Ishikawa (cell line): ENCODE results near the gene PLPPR2.

Experiments
- CEBPB ChIP-seq: IDR thresholded peaks from 2 replicates; pipeline ENCODE4 v1.6.1; 2012
- CREB1 ChIP-seq: IDR thresholded peaks from 2 replicates; pipeline ENCODE4 v1.6.1; 2012; ENCODE audit warnings: low read depth
- EP300 ChIP-seq: IDR thresholded peaks from 2 replicates; pipeline ENCODE4 v1.6.1; 2012; ENCODE audit warnings: borderline replicate concordance
- NFIC ChIP-seq: IDR thresholded peaks from 2 replicates; pipeline ENCODE4 v1.6.1; 2012
- TCF12 ChIP-seq: IDR thresholded peaks from 2 replicates; pipeline ENCODE4 v1.6.1; 2012; ENCODE audit warnings: low read depth
- TEAD4 ChIP-seq: IDR thresholded peaks from 2 replicates; pipeline ENCODE4 v1.6.1; 2012
- YY1 ChIP-seq: IDR thresholded peaks from 2 replicates; pipeline ENCODE4 v1.6.1; 2012; ENCODE audit warnings: low read depth
- TF ChIP-seq, protein P1 (sequence below): IDR thresholded peaks from 2 replicates; pipeline ENCODE4 v1.6.1; 2012

The PLPPR2 gene

DNA sequence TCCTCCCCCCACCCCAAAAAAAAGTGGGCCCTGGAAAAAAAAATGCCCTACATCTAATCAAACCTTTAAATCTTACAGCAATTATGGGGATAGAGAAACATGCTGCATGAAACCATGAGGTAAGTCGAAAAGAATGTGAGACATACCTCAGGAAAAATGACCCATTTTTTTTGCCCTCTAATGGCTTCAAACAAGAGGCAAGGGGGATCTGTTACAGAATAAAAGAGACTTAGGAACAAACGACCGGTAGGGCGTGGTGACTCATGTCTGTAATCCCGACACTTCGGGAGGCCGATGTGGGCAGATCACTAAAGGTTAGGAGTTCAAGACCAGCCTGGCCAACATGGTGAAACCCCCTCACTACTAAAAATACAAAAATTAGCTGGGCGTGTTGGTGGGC is 55.5 kb downstream of the PLPPR2 start:
- TF ChIP-seq YY1 (no peak), TEAD4 (peak; percentile 59), EP300 (peak; percentile 14; the same call in 1 of the 2 replicates)

DNA sequence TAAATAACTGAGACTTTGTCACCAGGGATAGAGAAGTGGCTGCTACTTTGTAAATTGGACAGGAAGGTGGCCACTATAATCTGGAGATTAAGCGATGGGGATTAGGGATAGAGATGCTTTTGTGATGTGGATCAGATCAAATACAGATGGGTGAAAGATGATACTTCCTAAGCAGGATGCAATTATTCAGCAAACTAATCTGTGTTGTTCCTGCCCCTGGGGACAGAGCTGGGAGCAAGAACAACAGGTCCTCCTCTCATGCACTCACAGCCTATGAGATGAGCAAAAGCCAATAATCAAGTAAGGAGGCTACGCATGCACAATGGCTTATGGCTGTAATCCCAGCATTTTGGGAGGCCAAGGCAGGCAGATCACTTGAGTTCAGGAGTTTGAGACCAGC is 59.3 kb downstream of the PLPPR2 start:
- TF ChIP-seq, protein P1, sequence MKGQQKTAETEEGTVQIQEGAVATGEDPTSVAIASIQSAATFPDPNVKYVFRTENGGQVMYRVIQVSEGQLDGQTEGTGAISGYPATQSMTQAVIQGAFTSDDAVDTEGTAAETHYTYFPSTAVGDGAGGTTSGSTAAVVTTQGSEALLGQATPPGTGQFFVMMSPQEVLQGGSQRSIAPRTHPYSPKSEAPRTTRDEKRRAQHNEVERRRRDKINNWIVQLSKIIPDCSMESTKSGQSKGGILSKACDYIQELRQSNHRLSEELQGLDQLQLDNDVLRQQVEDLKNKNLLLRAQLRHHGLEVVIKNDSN, result no peak
- TF ChIP-seq NFIC (no peak), CEBPB (no peak), TCF12 (no peak), CREB1 (no peak)
